NCI-H1436 treated with DMSO at 0.1 percent for 48 hours (cell line): Measurements from ENCODE around the gene TECTA.
"Not testable (repeated sequence)": the region's sequence is repeated elsewhere in the genome, so short reads cannot be mapped to it uniquely, and the experiment has no call there.

Source experiments
- DNase-seq: peaks from one replicate; lab custom pipeline; 2025; lab: John Stamatoyannopoulos, UW

TECTA gene

GRCh38 chr11:121177629-121178028 is 76.6 kb downstream of the TECTA start:
- not testable (repeated sequence) for DNase-seq

DNA sequence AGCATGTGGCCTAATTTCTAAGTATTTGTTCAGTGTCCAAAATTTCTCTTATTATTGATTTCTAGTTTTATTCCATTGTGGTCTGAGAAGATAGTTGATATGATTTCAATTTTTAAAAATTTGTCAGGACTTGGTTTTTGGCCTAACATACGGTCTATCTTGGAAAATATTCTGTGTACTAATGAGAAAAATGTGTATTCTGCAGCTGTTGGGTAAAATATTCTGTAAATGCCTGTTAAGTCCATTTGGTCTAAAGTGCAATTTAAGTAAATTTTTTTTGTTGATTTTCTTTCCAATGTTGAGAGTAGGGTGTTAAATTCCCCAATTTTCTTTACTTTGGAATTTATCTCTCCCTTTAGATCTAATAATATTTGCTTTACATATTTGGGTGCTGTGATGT is 78.3 kb downstream of the TECTA start:
- no peak for DNase-seq

DNA sequence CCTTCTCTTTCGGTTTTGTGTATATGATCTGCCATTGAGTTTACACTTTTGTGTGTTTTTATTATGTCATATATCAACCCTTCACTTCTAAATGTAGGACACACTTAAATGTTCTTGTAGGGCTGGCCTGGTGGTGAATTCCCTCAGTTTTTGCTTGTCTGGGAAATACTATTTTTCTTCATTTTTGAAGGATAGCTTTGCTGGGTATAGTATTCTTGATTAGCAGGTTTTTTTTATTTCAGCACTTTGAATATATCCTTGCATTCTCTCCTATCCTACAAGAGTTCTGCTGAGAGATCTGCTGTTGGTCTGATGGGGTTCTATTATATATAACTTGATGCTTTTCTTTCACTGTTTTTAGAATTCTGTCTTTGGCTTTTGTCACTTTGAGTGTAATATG is 79.1 kb downstream of the TECTA start:
- DNase-seq: no peak

GRCh38 chr11:121188776-121189175 is 87.7 kb downstream of the TECTA start:
- no peak for DNase-seq

GRCh38 chr11:121191818-121192217 is 90.8 kb downstream of the TECTA start:
- no peak for DNase-seq

GRCh38 chr11:121194731-121195596 is 93.9 kb downstream of the TECTA start:
- peak; percentile 33 for DNase-seq

DNA sequence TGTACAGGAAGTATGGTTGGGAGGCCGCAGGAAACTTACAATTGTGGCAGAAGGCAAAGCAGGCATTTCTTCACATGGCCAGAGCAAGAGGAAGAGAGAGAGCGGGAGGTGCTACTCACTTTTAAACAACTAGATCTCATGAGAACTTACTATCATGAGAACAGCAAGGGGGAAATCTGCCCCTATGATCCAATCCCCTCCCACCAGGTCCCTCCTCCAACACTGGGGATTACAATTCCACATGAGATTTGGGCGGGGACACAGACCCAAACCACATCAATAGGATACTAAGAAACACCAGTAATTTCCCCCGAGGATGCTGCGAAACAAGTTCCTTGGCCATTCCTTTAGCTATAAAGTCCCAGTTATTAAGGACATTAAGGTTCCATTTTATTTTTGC is 97.4 kb downstream of the TECTA start:
- no peak for DNase-seq

DNA sequence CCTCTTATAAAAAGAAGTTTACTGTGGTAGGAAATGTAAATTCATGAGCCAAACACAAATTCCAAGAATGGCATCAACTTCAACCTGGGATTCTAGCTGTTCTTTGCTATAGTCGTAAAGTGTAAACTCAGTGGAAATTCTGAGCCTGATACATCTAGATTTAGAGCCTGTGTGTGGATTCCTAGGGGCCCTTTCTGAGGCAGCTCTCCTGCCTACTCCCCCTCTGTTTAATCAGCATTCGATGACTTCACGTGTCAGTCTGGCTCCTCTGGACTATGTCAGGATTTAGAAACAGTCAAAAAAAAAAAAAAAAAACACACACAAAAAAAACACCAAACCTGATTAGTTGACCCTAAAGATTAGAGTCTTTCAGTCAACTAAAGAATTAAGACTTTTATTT is 98.5 kb downstream of the TECTA start:
- no peak for DNase-seq

DNA sequence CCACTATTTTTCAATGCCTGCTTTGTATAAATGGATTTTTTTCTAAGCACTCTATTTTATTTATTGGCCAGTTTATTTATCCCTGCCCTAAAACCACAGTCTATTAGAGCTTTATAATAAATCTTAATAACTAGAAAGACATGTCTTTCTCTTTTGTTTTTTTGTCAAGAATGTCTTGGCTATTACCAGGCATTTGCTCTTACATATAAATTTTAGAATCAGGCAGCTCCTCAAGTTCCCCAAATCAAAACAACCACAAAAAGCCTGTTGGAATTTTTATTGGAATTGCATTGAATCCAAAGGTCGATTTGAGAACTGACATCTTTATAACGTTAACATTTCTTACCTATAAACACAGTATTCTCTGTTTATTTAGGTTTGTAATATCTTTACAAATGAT is 105.8 kb downstream of the TECTA start:
- DNase-seq: no peak

DNA sequence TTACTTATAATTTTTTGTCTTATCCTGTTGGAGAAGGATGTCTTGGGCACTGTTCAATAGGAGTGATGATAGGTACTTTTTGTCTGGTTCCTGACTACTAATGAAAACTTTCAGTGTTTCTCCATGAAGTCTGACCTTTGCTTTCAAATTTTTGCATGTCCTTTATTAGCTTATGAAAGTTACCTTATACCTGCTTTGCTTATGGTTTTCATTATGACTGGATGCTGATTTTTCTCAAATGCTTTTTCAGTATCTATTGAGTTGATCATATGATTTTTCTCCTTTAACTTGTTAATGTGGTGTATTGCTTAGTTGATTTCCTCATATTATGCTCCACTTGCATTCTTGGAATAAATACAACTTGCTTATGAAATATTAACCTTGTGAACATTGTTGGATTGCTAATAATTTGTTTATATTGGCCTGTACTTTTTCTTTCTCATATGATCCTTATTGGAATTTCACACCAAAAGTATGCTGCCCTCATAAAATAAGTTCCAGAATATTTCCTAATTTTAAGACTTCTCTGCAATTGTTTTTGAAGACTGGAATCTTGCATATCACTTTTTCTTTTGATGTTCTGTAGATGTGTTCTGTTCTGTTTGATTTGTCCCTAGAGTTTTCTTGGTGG is 106.6 kb downstream of the TECTA start:
- no peak for DNase-seq

DNA sequence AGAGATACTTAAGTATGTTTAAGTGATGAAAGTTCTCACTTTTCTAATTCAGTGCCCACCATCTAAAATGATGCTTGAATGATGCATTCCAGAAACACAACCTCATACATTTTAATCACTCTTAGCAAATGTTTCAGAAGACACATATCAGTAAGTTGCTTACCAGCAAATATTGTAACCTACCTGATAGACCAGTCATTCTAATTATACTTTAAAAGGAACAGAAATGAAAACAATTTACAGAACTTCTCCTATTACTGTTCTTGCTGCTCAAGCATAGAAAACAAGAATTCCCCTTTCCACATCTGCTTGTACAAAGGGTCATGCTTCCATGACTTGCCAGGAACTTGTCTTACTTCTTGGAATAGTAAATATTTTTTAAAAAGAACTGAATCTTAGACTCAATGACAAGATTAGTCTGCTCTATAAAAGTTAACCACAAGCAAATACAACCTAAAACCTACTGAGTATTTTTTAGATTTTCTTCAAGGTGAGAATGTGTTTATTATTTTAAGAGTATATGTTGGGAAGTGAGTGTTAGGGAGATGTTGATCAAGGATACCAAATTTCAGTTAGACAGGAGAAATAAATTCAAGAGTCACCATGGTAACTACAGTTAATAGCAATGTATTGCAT is 109.5 kb downstream of the TECTA start:
- no peak for DNase-seq

DNA sequence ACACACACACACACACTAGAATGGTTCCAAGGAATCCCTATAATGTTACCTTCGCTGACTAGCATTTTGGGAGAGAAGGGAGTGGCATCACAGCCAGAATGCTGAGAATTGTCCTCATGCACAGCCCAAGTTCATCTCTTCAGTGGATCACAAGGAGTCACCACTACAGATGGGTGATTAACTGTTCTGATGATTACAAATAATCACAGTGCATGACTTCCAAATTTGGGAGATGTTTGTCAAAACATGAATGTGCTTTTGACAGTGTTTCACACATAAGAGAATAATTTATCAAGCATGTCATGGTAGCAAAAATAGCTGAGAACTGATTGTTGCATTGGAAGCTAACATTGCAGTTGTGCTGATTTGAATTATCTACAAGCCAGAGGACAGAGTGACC is 110.6 kb downstream of the TECTA start:
- no peak for DNase-seq

- DNase-seq: no peak
These were observed 111.7 kb downstream of the TECTA start for GRCh38 chr11:121212536-121213361.

- DNase-seq: no peak
These were observed 112.4 kb downstream of the TECTA start for GRCh38 chr11:121213362-121213893.

GRCh38 chr11:121214861-121215260 is 113.8 kb downstream of the TECTA start:
- DNase-seq: no peak

DNA sequence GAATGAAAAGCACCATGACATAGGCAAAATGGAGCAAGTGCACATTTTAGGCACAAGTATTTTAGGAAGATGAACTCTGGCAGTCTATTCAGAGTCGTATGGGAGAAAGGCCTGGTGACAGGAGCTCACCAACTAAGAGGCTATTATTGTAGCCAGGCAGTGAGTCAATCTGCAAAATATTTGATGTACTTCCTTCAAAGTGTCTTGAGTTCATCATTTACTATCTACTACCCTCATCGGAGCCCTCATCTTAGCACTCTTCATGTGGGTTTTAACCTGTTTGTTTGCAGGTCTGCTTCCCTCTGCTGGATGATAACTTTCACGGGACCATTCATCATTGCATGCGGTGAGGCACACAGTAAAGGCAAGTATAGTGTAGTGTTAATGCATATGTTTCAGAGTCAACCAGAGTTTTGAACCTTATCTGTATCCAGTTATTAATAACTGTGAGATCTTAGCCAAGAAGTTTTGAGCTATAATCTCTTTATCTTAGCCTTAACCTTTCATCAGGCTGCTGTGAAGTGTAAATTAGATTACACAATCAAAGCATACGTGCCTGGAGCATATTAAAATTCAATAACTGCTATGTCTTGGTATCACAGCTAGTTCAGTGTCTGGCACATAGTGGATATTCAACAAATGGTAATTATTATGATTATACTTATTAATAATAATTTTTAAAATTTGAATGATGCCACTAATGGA is 120.6 kb downstream of the TECTA start:
- no peak for DNase-seq

GRCh38 chr11:121223161-121223560 is 122.1 kb downstream of the TECTA start:
- no peak for DNase-seq

- DNase-seq: no peak
These were observed 124.3 kb downstream of the TECTA start for GRCh38 chr11:121225382-121225781.

- no peak for DNase-seq
These were observed 125.6 kb downstream of the TECTA start for GRCh38 chr11:121226415-121227263.

GRCh38 chr11:121228851-121229250 is 127.8 kb downstream of the TECTA start:
- no peak for DNase-seq
